ENCODE data around the gene ETV6.

GRCh38 chr12:11812241-11812585 lies 162.7 kb downstream of the ETV6 start:
- no peak for TF ChIP-seq CTCF (IDR thresholded peaks at IDR 0.05)
- TF ChIP-seq ZFX (IDR thresholded peaks at IDR 0.05; ENCODE audit: borderline replicate concordance), result no peak
